BE2C (cell line): ENCODE results near the gene CLDN3.
"Not testable (repeated sequence)": the region's sequence is repeated elsewhere in the genome, so short reads cannot be mapped to it uniquely, and the experiment has no call there.

Experiments used
- DNase-seq: peaks from one replicate; pipeline ENCODE4 v3.0.0-alpha.2; 2020
- H3K27me3 ChIP-seq: fragments of 250-450 bp; sonication (Bioruptor Pico); 2 replicates; pipeline ENCODE4 v1.5.1; 2020; ENCODE audit warnings: mild to moderate bottlenecking
- H3K36me3 ChIP-seq: fragments of 250-450 bp; sonication (Bioruptor Pico); 2 replicates; pipeline ENCODE4 v1.5.1; 2020; ENCODE audit warnings: mild to moderate bottlenecking
- H3K4me1 ChIP-seq: fragments of 250-450 bp; sonication (Bioruptor Pico); 2 replicates; pipeline ENCODE4 v1.5.1; 2020
- H3K4me3 ChIP-seq: 2 replicates; pipeline ENCODE4 v1.5.1; 2011; ENCODE audit warnings: low read depth, low read length
- H3K9me3 ChIP-seq: fragments of 250-450 bp; sonication (Bioruptor Pico); 2 replicates; pipeline ENCODE4 v1.5.1; 2020
- CTCF ChIP-seq: IDR thresholded peaks from 2 replicates; pipeline ENCODE4 v1.5.1; 2012; ENCODE audit warnings: mild to moderate bottlenecking, low read depth, low read length

CLDN3 gene

DNA sequence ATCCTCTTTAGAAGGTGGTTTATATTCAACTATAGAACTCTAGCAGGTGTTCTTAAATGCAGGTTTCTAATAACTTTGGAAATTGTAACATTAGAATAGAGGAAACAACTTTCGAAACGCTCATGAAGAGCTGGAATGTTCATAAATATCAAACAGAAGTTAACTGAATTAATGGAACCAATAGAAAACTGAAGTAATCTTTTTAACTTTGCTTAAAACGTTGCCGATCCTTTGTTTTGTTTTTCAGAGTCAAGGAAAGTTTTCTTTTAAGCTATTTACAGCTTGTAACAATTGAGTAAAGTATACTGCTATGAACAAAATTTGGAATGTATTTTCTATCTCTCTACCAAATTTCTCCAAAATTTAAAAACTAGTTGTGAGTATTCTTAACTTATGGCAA lies 19.0 kb upstream of the CLDN3 start:
- Histone ChIP-seq H3K27me3 (no peaks in the 10 kb centered on the region), H3K4me1 (no peaks in the 10 kb centered on the region), H3K4me3 (no peak overlapping the region), H3K36me3 (no peaks in the 10 kb centered on the region), H3K9me3 (no peaks in the 10 kb centered on the region)
- no peak for TF ChIP-seq CTCF
- no peak for DNase-seq

- not testable (repeated sequence) for H3K27me3 ChIP-seq, H3K4me3 ChIP-seq, H3K4me1 ChIP-seq, DNase-seq, H3K36me3 ChIP-seq, H3K9me3 ChIP-seq
Measured at GRCh38 chr7:73787786-73788048, 17.6 kb upstream of the CLDN3 start.

DNA sequence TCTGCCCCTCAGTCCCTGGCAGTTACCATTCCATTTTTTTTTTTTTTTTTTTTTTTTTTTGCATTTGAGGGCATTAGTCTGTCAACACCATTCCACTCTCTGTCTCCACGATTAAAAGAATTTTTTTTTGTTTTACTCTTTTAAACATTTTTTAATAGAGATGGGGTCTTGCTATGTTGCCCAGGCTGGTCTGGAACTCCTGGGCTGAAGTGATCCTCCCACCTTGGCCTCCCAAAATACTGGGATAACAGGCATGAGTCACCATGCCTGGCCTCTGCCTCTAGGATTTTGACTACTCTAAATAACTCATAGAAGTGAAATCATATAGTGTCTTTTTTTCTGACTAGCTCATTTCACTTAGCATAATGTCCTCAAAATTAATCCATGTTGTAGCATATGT lies 16.5 kb upstream of the CLDN3 start:
- no peak for DNase-seq
- Histone ChIP-seq H3K9me3 (no peaks in the 10 kb centered on the region), H3K36me3 (no peaks in the 10 kb centered on the region), H3K27me3 (no peaks in the 10 kb centered on the region), H3K4me3 (no peak overlapping the region), H3K4me1 (no peaks in the 10 kb centered on the region)
- no peak for TF ChIP-seq CTCF

- no peak for DNase-seq
- no peaks in the 10 kb centered on the region; the same call in 1 of the 2 replicates for H3K27me3 ChIP-seq
Measured at GRCh38 chr7:73779517-73779916, 9.4 kb upstream of the CLDN3 start.

DNA sequence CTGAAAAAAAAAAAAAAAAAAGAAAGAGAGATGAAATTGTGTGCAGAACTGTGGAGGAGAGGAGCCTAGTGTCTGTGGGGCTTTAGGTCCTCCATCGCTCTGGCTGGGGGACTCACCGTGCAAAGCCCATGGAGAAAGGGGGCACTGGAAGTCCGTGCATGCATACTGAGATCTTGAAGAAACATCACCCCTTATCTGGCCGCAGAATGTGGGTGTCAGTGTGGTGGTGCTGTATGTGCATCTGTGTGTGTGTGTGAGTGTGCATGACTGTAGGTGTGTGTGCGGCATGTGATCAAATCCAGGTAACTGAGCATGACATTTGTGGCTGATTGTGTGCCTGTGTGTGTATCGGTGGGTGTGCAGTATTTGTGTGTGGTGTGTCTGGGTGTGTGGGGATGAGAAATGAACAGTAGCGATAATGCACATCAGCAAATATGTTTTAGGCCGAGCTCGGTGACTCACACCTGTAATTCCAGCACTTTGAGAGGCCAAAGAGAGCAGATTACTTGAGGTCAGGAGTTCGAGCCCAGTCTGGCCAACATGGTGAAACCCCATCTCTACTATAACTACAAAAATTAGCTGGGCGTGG lies 8.8 kb upstream of the CLDN3 start:
- Histone ChIP-seq H3K4me1 (no peaks in the 10 kb centered on the region), H3K4me3 (no peak overlapping the region), H3K9me3 (no peaks in the 10 kb centered on the region), H3K36me3 (no peaks in the 10 kb centered on the region), H3K27me3 (no peaks in the 10 kb centered on the region; the same call in 1 of the 2 replicates)
- no peak for TF ChIP-seq CTCF
- no peak for DNase-seq

More at GRCh38 chr7:73779517-73779916, 9.4 kb upstream of the CLDN3 start:
- no peaks in the 10 kb centered on the region for H3K36me3 ChIP-seq
- no peak overlapping the region for H3K4me3 ChIP-seq
- no peaks in the 10 kb centered on the region for H3K4me1 ChIP-seq
- no peaks in the 10 kb centered on the region for H3K9me3 ChIP-seq
- no peak for TF ChIP-seq CTCF

- Histone ChIP-seq H3K4me3 (no peak overlapping the region), H3K4me1 (no peaks in the 10 kb centered on the region), H3K9me3 (no peaks in the 10 kb centered on the region), H3K36me3 (no peaks in the 10 kb centered on the region), H3K27me3 (peaks cover 21% of the 10 kb centered on the region)
- DNase-seq: no peak
- TF ChIP-seq CTCF: no peak
Measured at GRCh38 chr7:73774923-73775322, 4.9 kb upstream of the CLDN3 start.
